Kidney (tissue), 14 donors: ENCODE data around the gene TM4SF20. TPM values are rescaled to one million over a fixed set of nuclear protein-coding genes. Genes with fewer than 3 reads are reported as not detected.

ENCODE experiments used
- DNase-seq, 5 donors: peaks; one replicate each; pipeline ENCODE4 v3.0.0-alpha.2; 2013 to 2020
- FAIRE-seq: peaks from 2 replicates; lab custom pipeline; 2012; peaks lifted over from hg19 to GRCh38; lab: Jason Lieb, UNC
- H3K27ac ChIP-seq, 2 donors: one replicate each; pipeline ENCODE4 v1.7.0; 2013; ENCODE audit warnings: low read depth in 2 of 2, low read length in 2 of 2, inconsistent platforms in 1 of 2
- H3K27me3 ChIP-seq: one replicate; pipeline ENCODE4 v1.7.1; 2013; ENCODE audit warnings: low read length, inconsistent platforms; ENCODE audit not compliant: control insufficient read depth, insufficient read depth
- H3K36me3 ChIP-seq, 3 donors: one replicate each; pipeline versions ENCODE4 v1.7.0 to v1.7.1; 2013; ENCODE audit warnings: low read length in 3 of 3, control low read depth in 1 of 3, inconsistent platforms in 1 of 3; ENCODE audit not compliant: insufficient read depth in 3 of 3, control insufficient read depth in 2 of 3
- H3K4me1 ChIP-seq, 3 donors: one replicate each; pipeline versions ENCODE4 v1.7.0 to v1.7.1; 2013; ENCODE audit warnings: low read length in 3 of 3, inconsistent platforms in 1 of 3, low read depth in 1 of 3; ENCODE audit not compliant: control insufficient read depth in 2 of 3, insufficient read depth in 2 of 3
- H3K4me3 ChIP-seq, 3 donors: one replicate each; pipeline versions ENCODE4 v1.7.0 to v1.8.1; 2013; ENCODE audit warnings: low read length in 3 of 3, control low read depth in 1 of 3, inconsistent platforms in 1 of 3
- H3K9ac ChIP-seq, 3 donors: one replicate each; pipeline versions ENCODE4 v1.7.0 to v1.7.1; 2013; ENCODE audit warnings: low read length in 3 of 3, control low read depth in 1 of 3, inconsistent platforms in 1 of 3
- H3K9me3 ChIP-seq, 3 donors: one replicate each; pipeline versions ENCODE4 v1.7.0 to v1.7.1; 2013; ENCODE audit warnings: low read length in 3 of 3, control low read depth in 1 of 3, inconsistent platforms in 1 of 3; ENCODE audit not compliant: control insufficient read depth in 2 of 3, insufficient read depth in 1 of 3
- intact Hi-C: fragments of 100-400 bp; cut with DNase I; formaldehyde crosslinking; loops from one replicate; pipeline ENCODE4 v1.11.1; 2022
- polyA plus RNA-seq: library from polyadenylated mRNA; stranded (reverse); fragments of 350-450 nt; fragmentation: Illumina TruSeq; extraction: RNeasy Lipid Tissue Mini Kit (QIAGEN cat#74804); gene quantifications from one replicate; pipeline ENCODE4 v1.2.3, GENCODE V29; 2014; ENCODE audit warnings: low read depth, low replicate concordance; ENCODE audit not compliant: insufficient read depth
- total RNA-seq: library from RNA; stranded (reverse); fragmentation: NEBNext Ultra II Directional; extraction: Animal tissue kit (Norgen Biotek cat#: 25700); gene quantifications from one replicate; pipeline ENCODE4 v1.2.1, GENCODE V29; 2021
- TF ChIP-seq, protein P1 (sequence below): IDR thresholded peaks from 3 replicates; pipeline ENCODE4 v1.5.1; 2012; ENCODE audit warnings: mild to moderate bottlenecking, moderate library complexity, borderline replicate concordance; ENCODE audit not compliant: insufficient read depth; ENCODE audit errors: extremely low read depth
- donor health status: control.
- donor health status: control.
- donor health status: control.
- donor health status: control.
- donor health status: control.
- donor health status: DM: yes; HTN: yes; CAD: no.
- donor health status: Normal renal cell carcinoma (clear cell type).

TM4SF20 gene
- total and polyA plus RNA-seq, 2 donors from 2014 or later = not detected

GRCh38 chr2:227414846-227415245 lies 35.7 kb upstream of the TM4SF20 start:
- no peak for FAIRE-seq
- peaks cover 0 to 9% (median 0%) of the 10 kb centered on the region in 3 donors for H3K4me1 ChIP-seq
- no peak overlapping the region for H3K27ac ChIP-seq
- no peak for DNase-seq
- intact Hi-C loops = no loop called here
- H3K9me3 ChIP-seq = no peaks in the 10 kb centered on the region
- TF ChIP-seq, protein P1, sequence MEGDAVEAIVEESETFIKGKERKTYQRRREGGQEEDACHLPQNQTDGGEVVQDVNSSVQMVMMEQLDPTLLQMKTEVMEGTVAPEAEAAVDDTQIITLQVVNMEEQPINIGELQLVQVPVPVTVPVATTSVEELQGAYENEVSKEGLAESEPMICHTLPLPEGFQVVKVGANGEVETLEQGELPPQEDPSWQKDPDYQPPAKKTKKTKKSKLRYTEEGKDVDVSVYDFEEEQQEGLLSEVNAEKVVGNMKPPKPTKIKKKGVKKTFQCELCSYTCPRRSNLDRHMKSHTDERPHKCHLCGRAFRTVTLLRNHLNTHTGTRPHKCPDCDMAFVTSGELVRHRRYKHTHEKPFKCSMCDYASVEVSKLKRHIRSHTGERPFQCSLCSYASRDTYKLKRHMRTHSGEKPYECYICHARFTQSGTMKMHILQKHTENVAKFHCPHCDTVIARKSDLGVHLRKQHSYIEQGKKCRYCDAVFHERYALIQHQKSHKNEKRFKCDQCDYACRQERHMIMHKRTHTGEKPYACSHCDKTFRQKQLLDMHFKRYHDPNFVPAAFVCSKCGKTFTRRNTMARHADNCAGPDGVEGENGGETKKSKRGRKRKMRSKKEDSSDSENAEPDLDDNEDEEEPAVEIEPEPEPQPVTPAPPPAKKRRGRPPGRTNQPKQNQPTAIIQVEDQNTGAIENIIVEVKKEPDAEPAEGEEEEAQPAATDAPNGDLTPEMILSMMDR = no peak
- H3K4me3 ChIP-seq = no peak overlapping the region
- H3K36me3 ChIP-seq = no peaks in the 10 kb centered on the region
- no peak overlapping the region for H3K9ac ChIP-seq
- H3K27me3 ChIP-seq = no peaks in the 10 kb centered on the region

DNA sequence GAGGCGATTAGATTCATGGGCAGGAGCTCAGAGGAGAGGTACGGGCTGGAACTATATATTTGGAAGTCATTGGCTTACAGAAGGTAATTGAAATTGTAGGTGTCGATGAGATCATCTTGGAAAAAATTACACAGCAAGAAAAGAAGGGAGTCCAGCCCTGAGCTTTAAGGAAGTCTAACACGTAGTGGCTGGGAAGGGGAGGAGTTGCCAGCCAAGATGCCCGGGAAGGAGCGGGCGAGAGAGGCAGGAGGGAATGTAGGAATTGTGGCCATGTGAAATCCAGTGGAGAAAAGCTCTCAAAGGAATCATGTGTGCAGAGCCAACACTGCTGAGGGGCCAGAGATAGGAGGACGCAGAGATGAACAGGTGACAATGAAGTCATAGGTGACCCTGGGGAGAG lies 34.3 kb upstream of the TM4SF20 start:
- intact Hi-C loops = no loop called here
- Histone ChIP-seq H3K9me3 (no peaks in the 10 kb centered on the region), H3K4me3 (no peak overlapping the region), H3K27me3 (no peaks in the 10 kb centered on the region), H3K4me1 (peaks cover 0 to 9% (median 0%) of the 10 kb centered on the region in 3 donors), H3K27ac (no peak overlapping the region), H3K9ac (no peak overlapping the region), H3K36me3 (no peaks in the 10 kb centered on the region)
- TF ChIP-seq, protein P1 = no peak
- DNase-seq (no peak), FAIRE-seq (no peak)

- no peaks in the 10 kb centered on the region for H3K9me3 ChIP-seq
- H3K27ac ChIP-seq = no peak overlapping the region
- no peaks in the 10 kb centered on the region for H3K36me3 ChIP-seq
- no peak overlapping the region for H3K9ac ChIP-seq
- intact Hi-C loops = no loop called here
- DNase-seq = no peak
- TF ChIP-seq, protein P1 = no peak
- H3K27me3 ChIP-seq = no peaks in the 10 kb centered on the region
- H3K4me3 ChIP-seq = no peak overlapping the region
- no peak for FAIRE-seq
- peaks cover 0 to 9% (median under 1%) of the 10 kb centered on the region in 3 donors for H3K4me1 ChIP-seq
These were observed 33.8 kb upstream of the TM4SF20 start for GRCh38 chr2:227412877-227413276.

- no peak for FAIRE-seq
- Histone ChIP-seq H3K27ac (no peak overlapping the region), H3K36me3 (no peaks in the 10 kb centered on the region), H3K9ac (no peak overlapping the region), H3K9me3 (no peaks in the 10 kb centered on the region), H3K27me3 (no peaks in the 10 kb centered on the region), H3K4me3 (no peak overlapping the region), H3K4me1 (peaks cover 0 to 9% (median 8%) of the 10 kb centered on the region in 3 donors)
- TF ChIP-seq, protein P1 = no peak
- intact Hi-C loops = no loop called here
- DNase-seq = no peak
These were observed 32.9 kb upstream of the TM4SF20 start for GRCh38 chr2:227411990-227412350.
